NB4 (cell line): ENCODE measurements around the gene TFAP2D.

Experiments used
- MYC ChIP-seq: IDR thresholded peaks from 2 replicates; pipeline ENCODE4 v1.6.1; 2011; ENCODE audit warnings: low read depth, low read length
- POLR2A ChIP-seq: IDR thresholded peaks from 2 replicates; pipeline ENCODE4 v1.6.1; 2011; ENCODE audit warnings: mild to moderate bottlenecking; ENCODE audit not compliant: insufficient read length; ENCODE audit errors: extremely low read depth
- TF ChIP-seq, protein P1 (sequence below): IDR thresholded peaks from one replicate; pipeline ENCODE4 v1.5.1; 2012; ENCODE audit warnings: low read depth, low read length
- TF ChIP-seq, protein P2 (sequence below): IDR thresholded peaks from 2 replicates; pipeline ENCODE4 v1.6.1; 2011; ENCODE audit warnings: low read depth, low read length

DNA sequence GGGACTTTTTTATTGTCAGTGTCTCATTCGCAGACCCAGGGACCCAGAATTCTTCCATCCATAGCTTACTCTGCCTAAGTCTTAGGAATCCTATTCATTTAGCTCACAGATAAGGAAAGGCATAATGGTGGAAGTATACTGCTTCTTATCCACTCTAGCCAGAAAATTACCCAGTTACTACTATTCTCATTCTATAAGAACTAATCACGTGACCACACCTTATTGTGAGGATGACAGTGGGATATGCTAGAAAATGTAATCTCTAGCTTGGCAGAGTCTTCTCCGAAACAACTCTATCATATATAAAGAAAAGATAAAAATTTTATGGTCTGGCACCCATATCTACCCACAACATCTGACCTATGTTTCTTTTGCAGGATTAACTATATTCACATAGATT, 21.2 kb downstream of the TFAP2D start:
- TF ChIP-seq, protein P1, sequence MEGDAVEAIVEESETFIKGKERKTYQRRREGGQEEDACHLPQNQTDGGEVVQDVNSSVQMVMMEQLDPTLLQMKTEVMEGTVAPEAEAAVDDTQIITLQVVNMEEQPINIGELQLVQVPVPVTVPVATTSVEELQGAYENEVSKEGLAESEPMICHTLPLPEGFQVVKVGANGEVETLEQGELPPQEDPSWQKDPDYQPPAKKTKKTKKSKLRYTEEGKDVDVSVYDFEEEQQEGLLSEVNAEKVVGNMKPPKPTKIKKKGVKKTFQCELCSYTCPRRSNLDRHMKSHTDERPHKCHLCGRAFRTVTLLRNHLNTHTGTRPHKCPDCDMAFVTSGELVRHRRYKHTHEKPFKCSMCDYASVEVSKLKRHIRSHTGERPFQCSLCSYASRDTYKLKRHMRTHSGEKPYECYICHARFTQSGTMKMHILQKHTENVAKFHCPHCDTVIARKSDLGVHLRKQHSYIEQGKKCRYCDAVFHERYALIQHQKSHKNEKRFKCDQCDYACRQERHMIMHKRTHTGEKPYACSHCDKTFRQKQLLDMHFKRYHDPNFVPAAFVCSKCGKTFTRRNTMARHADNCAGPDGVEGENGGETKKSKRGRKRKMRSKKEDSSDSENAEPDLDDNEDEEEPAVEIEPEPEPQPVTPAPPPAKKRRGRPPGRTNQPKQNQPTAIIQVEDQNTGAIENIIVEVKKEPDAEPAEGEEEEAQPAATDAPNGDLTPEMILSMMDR, result no peak
- TF ChIP-seq MYC, result no peak
- TF ChIP-seq POLR2A, result no peak
- TF ChIP-seq, protein P2, sequence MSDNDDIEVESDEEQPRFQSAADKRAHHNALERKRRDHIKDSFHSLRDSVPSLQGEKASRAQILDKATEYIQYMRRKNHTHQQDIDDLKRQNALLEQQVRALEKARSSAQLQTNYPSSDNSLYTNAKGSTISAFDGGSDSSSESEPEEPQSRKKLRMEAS, result no peak
